ENCODE results near the gene STXBP1. TPM values are rescaled to one million over a fixed set of nuclear protein-coding genes. Genes with fewer than 3 reads are reported as not detected.

Gene STXBP1
- total and polyA plus RNA-seq, 2 of the 13 experiments (the other 11 are each of a cell fraction or from before 2014, with no cell fraction given), result 2.9 TPM

DNA sequence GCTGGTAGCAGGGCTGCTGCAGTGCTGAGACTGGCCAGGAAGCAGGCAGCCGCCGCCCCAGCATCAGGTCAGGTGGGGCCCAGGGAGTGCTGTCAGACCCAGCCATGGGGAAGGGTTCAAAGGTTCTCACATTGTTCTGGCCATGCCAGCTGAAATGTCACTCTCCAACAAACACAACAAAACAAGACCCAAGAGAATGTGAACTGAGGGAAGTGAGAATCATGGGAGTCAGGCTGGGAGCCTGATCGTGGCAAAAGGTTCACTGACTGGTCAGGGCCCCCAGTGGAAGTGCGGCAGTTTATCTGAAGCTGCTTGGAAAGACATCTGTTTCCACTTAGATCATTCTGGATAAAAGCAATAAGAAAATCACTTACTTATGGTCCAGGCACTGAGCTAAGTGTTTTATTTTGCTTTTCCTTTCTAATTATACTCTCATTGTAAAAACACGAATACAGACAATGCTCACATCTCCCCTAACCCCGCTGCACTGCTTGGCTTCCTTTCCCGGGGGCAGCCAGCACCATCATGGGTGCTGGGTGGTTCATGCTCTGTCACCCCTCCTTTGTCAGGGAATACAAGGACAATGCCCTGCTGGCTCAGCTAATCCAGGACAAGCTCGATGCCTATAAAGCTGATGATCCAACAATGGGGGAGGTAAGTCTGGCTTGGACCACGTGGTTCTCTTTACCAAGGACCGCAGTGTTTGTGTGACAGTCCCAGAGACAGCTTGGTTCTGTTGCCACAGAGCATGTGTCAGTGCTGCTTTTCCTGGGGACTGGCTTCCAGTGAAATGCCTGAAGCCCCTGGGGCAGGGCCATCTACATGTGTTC, 52.8 kb downstream of the STXBP1 start (continued):
- TF ChIP-seq, protein P1, sequence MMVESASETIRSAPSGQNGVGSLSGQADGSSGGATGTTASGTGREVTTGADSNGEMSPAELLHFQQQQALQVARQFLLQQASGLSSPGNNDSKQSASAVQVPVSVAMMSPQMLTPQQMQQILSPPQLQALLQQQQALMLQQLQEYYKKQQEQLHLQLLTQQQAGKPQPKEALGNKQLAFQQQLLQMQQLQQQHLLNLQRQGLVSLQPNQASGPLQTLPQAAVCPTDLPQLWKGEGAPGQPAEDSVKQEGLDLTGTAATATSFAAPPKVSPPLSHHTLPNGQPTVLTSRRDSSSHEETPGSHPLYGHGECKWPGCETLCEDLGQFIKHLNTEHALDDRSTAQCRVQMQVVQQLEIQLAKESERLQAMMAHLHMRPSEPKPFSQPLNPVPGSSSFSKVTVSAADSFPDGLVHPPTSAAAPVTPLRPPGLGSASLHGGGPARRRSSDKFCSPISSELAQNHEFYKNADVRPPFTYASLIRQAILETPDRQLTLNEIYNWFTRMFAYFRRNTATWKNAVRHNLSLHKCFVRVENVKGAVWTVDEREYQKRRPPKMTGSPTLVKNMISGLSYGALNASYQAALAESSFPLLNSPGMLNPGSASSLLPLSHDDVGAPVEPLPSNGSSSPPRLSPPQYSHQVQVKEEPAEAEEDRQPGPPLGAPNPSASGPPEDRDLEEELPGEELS (CRISPR knock-in tag; IDR thresholded peaks at IDR 0.05), result peak; percentile 63
- TF ChIP-seq, protein P2, sequence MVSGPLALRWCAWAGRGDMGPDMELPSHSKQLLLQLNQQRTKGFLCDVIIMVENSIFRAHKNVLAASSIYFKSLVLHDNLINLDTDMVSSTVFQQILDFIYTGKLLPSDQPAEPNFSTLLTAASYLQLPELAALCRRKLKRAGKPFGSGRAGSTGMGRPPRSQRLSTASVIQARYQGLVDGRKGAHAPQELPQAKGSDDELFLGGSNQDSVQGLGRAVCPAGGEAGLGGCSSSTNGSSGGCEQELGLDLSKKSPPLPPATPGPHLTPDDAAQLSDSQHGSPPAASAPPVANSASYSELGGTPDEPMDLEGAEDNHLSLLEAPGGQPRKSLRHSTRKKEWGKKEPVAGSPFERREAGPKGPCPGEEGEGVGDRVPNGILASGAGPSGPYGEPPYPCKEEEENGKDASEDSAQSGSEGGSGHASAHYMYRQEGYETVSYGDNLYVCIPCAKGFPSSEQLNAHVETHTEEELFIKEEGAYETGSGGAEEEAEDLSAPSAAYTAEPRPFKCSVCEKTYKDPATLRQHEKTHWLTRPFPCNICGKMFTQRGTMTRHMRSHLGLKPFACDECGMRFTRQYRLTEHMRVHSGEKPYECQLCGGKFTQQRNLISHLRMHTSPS (CRISPR knock-in tag; IDR thresholded peaks at IDR 0.05; ENCODE audit: low read depth), result peak; percentile 55; the same call in 1 of the 2 replicates
- TF ChIP-seq, protein P3, sequence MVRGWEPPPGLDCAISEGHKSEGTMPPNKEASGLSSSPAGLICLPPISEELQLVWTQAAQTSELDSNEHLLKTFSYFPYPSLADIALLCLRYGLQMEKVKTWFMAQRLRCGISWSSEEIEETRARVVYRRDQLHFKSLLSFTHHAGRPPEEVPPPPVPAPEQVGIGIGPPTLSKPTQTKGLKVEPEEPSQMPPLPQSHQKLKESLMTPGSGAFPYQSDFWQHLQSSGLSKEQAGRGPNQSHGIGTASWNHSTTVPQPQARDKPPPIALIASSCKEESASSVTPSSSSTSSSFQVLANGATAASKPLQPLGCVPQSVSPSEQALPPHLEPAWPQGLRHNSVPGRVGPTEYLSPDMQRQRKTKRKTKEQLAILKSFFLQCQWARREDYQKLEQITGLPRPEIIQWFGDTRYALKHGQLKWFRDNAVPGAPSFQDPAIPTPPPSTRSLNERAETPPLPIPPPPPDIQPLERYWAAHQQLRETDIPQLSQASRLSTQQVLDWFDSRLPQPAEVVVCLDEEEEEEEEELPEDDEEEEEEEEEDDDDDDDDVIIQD (CRISPR knock-in tag; IDR thresholded peaks at IDR 0.05; ENCODE audit: low read depth), result 0 out of 2 replicates have a peak, but pooled peaks have one; percentile 17
- TF ChIP-seq, protein P4, sequence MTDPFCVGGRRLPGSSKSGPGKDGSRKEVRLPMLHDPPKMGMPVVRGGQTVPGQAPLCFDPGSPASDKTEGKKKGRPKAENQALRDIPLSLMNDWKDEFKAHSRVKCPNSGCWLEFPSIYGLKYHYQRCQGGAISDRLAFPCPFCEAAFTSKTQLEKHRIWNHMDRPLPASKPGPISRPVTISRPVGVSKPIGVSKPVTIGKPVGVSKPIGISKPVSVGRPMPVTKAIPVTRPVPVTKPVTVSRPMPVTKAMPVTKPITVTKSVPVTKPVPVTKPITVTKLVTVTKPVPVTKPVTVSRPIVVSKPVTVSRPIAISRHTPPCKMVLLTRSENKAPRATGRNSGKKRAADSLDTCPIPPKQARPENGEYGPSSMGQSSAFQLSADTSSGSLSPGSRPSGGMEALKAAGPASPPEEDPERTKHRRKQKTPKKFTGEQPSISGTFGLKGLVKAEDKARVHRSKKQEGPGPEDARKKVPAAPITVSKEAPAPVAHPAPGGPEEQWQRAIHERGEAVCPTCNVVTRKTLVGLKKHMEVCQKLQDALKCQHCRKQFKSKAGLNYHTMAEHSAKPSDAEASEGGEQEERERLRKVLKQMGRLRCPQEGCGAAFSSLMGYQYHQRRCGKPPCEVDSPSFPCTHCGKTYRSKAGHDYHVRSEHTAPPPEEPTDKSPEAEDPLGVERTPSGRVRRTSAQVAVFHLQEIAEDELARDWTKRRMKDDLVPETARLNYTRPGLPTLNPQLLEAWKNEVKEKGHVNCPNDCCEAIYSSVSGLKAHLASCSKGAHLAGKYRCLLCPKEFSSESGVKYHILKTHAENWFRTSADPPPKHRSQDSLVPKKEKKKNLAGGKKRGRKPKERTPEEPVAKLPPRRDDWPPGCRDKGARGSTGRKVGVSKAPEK (CRISPR knock-in tag; IDR thresholded peaks at IDR 0.05; ENCODE audit: borderline replicate concordance), result no peak
- TF ChIP-seq HNF4G (IDR thresholded peaks at IDR 0.05; ENCODE audit: borderline replicate concordance, low read depth, low read length) (peak; percentile 77; the same call in 1 of the 2 replicates), HNF4G (CRISPR knock-in tag; IDR thresholded peaks at IDR 0.05; ENCODE audit: borderline replicate concordance, low read depth) (no peak; the same call in 1 of the 2 replicates), KLF12 (CRISPR knock-in tag; IDR thresholded peaks at IDR 0.05; ENCODE audit: borderline replicate concordance) (no peak), ZFY (CRISPR knock-in tag; IDR thresholded peaks at IDR 0.05) (no peak), MBNL3 (CRISPR knock-in tag; conservative IDR thresholded peaks at IDR 0.05) (no peak), ZNF451 (CRISPR knock-in tag; IDR thresholded peaks at IDR 0.05) (0 out of 2 replicates have a peak, but pooled peaks have one; percentile 57), RBAK (CRISPR knock-in tag; IDR thresholded peaks at IDR 0.05) (no peak), NPAS2 (CRISPR knock-in tag; IDR thresholded peaks at IDR 0.05; ENCODE audit: borderline replicate concordance) (no peak)
- TF ChIP-seq, protein P5, sequence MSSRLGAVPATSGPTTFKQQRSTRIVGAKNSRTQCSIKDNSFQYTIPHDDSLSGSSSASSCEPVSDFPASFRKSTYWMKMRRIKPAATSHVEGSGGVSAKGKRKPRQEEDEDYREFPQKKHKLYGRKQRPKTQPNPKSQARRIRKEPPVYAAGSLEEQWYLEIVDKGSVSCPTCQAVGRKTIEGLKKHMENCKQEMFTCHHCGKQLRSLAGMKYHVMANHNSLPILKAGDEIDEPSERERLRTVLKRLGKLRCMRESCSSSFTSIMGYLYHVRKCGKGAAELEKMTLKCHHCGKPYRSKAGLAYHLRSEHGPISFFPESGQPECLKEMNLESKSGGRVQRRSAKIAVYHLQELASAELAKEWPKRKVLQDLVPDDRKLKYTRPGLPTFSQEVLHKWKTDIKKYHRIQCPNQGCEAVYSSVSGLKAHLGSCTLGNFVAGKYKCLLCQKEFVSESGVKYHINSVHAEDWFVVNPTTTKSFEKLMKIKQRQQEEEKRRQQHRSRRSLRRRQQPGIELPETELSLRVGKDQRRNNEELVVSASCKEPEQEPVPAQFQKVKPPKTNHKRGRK (CRISPR knock-in tag; IDR thresholded peaks at IDR 0.05), result no peak
- TF ChIP-seq, protein P6, sequence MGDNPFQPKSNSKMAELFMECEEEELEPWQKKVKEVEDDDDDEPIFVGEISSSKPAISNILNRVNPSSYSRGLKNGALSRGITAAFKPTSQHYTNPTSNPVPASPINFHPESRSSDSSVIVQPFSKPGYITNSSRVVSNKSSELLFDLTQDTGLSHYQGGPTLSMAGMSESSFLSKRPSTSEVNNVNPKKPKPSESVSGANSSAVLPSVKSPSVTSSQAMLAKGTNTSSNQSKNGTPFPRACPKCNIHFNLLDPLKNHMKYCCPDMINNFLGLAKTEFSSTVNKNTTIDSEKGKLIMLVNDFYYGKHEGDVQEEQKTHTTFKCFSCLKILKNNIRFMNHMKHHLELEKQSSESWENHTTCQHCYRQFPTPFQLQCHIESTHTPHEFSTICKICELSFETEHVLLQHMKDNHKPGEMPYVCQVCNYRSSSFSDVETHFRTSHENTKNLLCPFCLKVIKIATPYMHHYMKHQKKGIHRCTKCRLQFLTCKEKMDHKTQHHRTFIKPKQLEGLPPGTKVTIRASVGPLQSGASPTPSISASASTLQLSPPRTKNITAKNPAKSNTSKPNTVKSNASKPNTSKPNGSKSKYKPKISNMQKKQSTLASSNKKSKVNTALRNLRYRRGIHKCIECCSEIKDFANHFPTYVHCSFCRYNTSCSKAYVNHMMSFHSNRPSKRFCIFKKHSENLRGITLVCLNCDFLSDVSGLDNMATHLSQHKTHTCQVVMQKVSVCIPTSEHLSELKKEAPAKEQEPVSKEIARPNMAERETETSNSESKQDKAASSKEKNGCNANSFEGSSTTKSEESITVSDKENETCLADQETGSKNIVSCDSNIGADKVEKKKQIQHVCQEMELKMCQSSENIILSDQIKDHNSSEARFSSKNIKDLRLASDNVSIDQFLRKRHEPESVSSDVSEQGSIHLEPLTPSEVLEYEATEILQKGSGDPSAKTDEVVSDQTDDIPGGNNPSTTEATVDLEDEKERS (CRISPR knock-in tag; IDR thresholded peaks at IDR 0.05), result no peak

All from HepG2 (cell line).